ENCODE results near the gene OSBP2.

- TF ChIP-seq POLR2A (IDR thresholded peaks at IDR 0.05) (no peak), CTCF (IDR thresholded peaks at IDR 0.05) (no peak)
Measured at GRCh38 chr22:30879415-30879797, 184.7 kb downstream of the OSBP2 start.

Data from tibial nerve (tissue), 3 donors.